Endothelial cell of umbilical vein (primary cell): Measurements from ENCODE around the gene ANKRD50.

Experiments used
- POLR2A ChIP-seq: IDR thresholded peaks from 2 replicates; pipeline ENCODE4 v1.6.1; 2012; ENCODE audit warnings: low read depth, mild to moderate bottlenecking, control low read depth, low read length
- POLR2AphosphoS5 ChIP-seq: IDR thresholded peaks from 2 replicates; pipeline ENCODE4 v1.6.1; 2012; ENCODE audit warnings: low read depth, mild to moderate bottlenecking, control low read depth, low read length, moderate library complexity; ENCODE audit not compliant: insufficient read depth
- TF ChIP-seq, protein P1 (sequence below), 2 donors: IDR thresholded peaks; 1 replicate in 1 of 2; 2 replicates in 1 of 2; pipeline ENCODE4 v1.5.1; 2011; ENCODE audit warnings: low read length in 2 of 2, mild to moderate bottlenecking in 2 of 2, moderate library complexity in 2 of 2, control low read depth in 1 of 2, inconsistent platforms in 1 of 2, low read depth in 1 of 2; ENCODE audit not compliant: insufficient read depth in 1 of 2; ENCODE audit errors: extremely low read depth in 1 of 2

DNA sequence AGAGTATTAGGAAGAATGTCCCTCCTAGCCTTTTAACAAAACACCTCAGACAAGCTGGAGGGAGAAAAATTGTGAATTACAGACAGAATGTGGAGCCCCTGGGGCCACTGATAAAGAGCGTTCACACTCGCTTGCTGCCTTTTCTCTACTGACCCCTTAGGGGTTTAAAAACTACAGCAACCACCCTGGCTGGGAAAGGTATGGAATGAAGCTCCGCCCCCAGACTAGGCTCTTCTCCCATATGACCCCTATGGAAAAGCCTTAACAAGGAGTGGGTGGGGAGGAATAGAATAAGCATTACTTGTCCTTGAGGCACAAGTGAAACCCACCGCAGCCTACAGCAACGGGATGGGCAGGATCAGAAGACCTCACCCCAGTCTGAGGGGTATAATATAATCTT, 26.3 kb downstream of the ANKRD50 start:
- TF ChIP-seq POLR2A = no peak
- TF ChIP-seq, protein P1, sequence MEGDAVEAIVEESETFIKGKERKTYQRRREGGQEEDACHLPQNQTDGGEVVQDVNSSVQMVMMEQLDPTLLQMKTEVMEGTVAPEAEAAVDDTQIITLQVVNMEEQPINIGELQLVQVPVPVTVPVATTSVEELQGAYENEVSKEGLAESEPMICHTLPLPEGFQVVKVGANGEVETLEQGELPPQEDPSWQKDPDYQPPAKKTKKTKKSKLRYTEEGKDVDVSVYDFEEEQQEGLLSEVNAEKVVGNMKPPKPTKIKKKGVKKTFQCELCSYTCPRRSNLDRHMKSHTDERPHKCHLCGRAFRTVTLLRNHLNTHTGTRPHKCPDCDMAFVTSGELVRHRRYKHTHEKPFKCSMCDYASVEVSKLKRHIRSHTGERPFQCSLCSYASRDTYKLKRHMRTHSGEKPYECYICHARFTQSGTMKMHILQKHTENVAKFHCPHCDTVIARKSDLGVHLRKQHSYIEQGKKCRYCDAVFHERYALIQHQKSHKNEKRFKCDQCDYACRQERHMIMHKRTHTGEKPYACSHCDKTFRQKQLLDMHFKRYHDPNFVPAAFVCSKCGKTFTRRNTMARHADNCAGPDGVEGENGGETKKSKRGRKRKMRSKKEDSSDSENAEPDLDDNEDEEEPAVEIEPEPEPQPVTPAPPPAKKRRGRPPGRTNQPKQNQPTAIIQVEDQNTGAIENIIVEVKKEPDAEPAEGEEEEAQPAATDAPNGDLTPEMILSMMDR (IDR thresholded peaks at IDR 0.05; ENCODE audit: extremely low read depth in 1 of 2, insufficient read depth in 1 of 2, low read depth in 1 of 2, low read length in 2 of 2) = no peak
- no peak for TF ChIP-seq POLR2AphosphoS5
